Heart left ventricle (tissue), 16 donors: ENCODE measurements around the gene SH3GLB1. TPM values are rescaled to one million over a fixed set of nuclear protein-coding genes. Genes with fewer than 3 reads are reported as not detected.

Source experiments
- ATAC-seq, 4 donors: fragments of 200-7000 bp; cut with Tn5 transposase; one replicate each; pipeline ENCODE4 v1.9.1; 2020 to 2022; ENCODE audit warnings: moderate library complexity in 4 of 4, mild to moderate bottlenecking in 3 of 4, moderate number of reproducible peaks in 1 of 4
- DNase-seq, 5 donors: peaks; one replicate each; pipeline ENCODE4 v3.0.0-alpha.2; 2020
- H3K27ac ChIP-seq, 12 donors: fragments of 200-600 bp; sonication (generic) in 4 of 12; one replicate each; pipeline versions ENCODE4 v1.5.0 to v1.8.0; 2016 to 2022; ENCODE audit warnings: mild to moderate bottlenecking in 2 of 12
- H3K27me3 ChIP-seq, 9 donors: fragments of 200-600 bp; sonication (generic) in 2 of 9; one replicate each; pipeline versions ENCODE4 v1.5.1 to v1.8.0; 2016 to 2022; ENCODE audit warnings: mild to moderate bottlenecking in 3 of 9
- H3K36me3 ChIP-seq, 9 donors: fragments of 200-600 bp; sonication (generic) in 2 of 9; one replicate each; pipeline versions ENCODE4 v1.5.0 to v1.8.0; 2018 to 2022; ENCODE audit warnings: mild to moderate bottlenecking in 2 of 9
- H3K4me1 ChIP-seq, 12 donors: fragments of 200-600 bp; sonication (generic) in 4 of 12; one replicate each; pipeline versions ENCODE4 v1.5.0 to v1.8.0; 2016 to 2022; ENCODE audit warnings: mild to moderate bottlenecking in 3 of 12
- H3K4me3 ChIP-seq, 12 donors: fragments of 200-600 bp; sonication (generic) in 4 of 12; one replicate each; pipeline versions ENCODE4 v1.5.0 to v1.8.0; 2017 to 2022; ENCODE audit warnings: mild to moderate bottlenecking in 9 of 12, moderate library complexity in 4 of 12
- H3K9me3 ChIP-seq, 12 donors: fragments of 200-600 bp; sonication (generic) in 4 of 12; one replicate each; pipeline versions ENCODE4 v1.5.0 to v1.8.0; 2016 to 2022; ENCODE audit warnings: mild to moderate bottlenecking in 1 of 12
- CTCF ChIP-seq, 12 donors: fragments of 200-600 bp; sonication (generic) in 4 of 12; IDR thresholded peaks; one replicate each; pipeline versions ENCODE4 v1.5.0 to v1.8.0; 2018 to 2022; ENCODE audit warnings: antibody characterized with exemption in 12 of 12, mild to moderate bottlenecking in 5 of 12
- POLR2A ChIP-seq, 2 donors: fragments of 450-650 bp; IDR thresholded peaks; one replicate each; pipeline ENCODE4 v1.6.1; 2017; ENCODE audit warnings: antibody characterized with exemption in 2 of 2, mild to moderate bottlenecking in 2 of 2, moderate library complexity in 2 of 2
- WGBS, 4 donors: extraction: QIAGEN DNeasy Blood & Tissue Kit in 2 of 4; methylation state at CpG; one replicate each; pipeline versions ENCODE4 v1.1.5 to v1.1.7; 2013 to 2018; 5-methylcytosine and 5-hydroxymethylcytosine counted together
- intact Hi-C, 10 donors: fragments of 100-400 bp; cut with DNase I; formaldehyde crosslinking; loops; one replicate each; pipeline versions ENCODE4 v1.11.1 to v1.14.2; 2022
- polyA plus RNA-seq, 2 donors: library from polyadenylated mRNA; stranded (reverse); fragments of 200-250 nt; gene quantifications; one replicate each; pipeline ENCODE4 v1.2.3, GENCODE V29; 2013
- total RNA-seq, 9 donors: library from RNA; depleted of rRNA in 2 of 9; stranded (reverse); fragments of >200 nt in 2 of 9; fragmentation: NEBNext Ultra II Directional in 3 of 9; extraction: Animal tissue kit (Norgen Biotek cat#: 25700) in 3 of 9; gene quantifications; one replicate each; pipeline versions ENCODE4 v1.1.0 to v1.2.4, GENCODE V29; 2016 to 2023
- donor health status: ischemic (EF 13 %, LVEDD 7.1; RV severe dilation, severe dysfunction).
- donor health status: healthy with polysubstance abuse.
- donor health status: DM: no; HTN: yes; CAD: no.
- donor health status: DM: no; HTN: no; CAD: no.
- donor health status: ischemic (EF 25% LVEDD 6.9; RV normal size, moderate dysfunction).
- donor health status: ischemic (EF 25% LVEDD 5.7; RV mildly dilated, moderate dysfunction).
- donor health status: healthy.
- donor health status: DM: yes; HTN: yes; CAD: no.
- donor health status: ischemic (EF 35%, LVEDD 5.7; RV mildly dilated, moderate dysfunction).
- donor health status: nonischemic (EF 11% LVEDD 7.7; RV severe dilation, severe dysfunction).
- donor health status: DM: yes; HTN: yes; CAD: no.
- donor health status: PGD.
- donor health status: ischemic (EF 29% LVEDD 5.4; RV normal size, mild dysfunction).
- donor health status: nonischemic (EF 23%, LVEDD 6.1; RV moderate dilation, normal function).

The SH3GLB1 gene
- total and polyA plus RNA-seq, 11 donors = 26.3 to 203 (median 125) TPM

- H3K4me3 ChIP-seq = peak overlapping the region in 2 of 12 donors; percentile 11 to 18
- H3K4me1 ChIP-seq = peaks cover 0 to 42% (median 20%) of the 10 kb centered on the region in 12 donors
- H3K36me3 ChIP-seq = no peaks in the 10 kb centered on the region
- ATAC-seq (peak; percentile 79 to 95 (median 94)), DNase-seq (peak; percentile 71 to 85 (median 74))
- H3K27me3 ChIP-seq = no peaks in the 10 kb centered on the region
- peak overlapping the region; percentile 17 to 79 (median 44) for H3K27ac ChIP-seq
- intact Hi-C loops = loop anchor here in 1 of 10 donors (1.0 kb wide), 1 partner anchor 140 kb away; the partner anchor contains the start of genes HS2ST1 and SELENOF
- TF ChIP-seq POLR2A (IDR thresholded peaks at IDR 0.05) (no peak), CTCF (IDR thresholded peaks at IDR 0.05) (no peak)
- H3K9me3 ChIP-seq = no peaks in the 10 kb centered on the region
- 24 to 30% (median 29%) methylated on average over 11 of the region's 11 CpGs for WGBS, 4 donors
Measured at GRCh38 chr1:86774305-86775295, 70.2 kb downstream of the SH3GLB1 start.

DNA sequence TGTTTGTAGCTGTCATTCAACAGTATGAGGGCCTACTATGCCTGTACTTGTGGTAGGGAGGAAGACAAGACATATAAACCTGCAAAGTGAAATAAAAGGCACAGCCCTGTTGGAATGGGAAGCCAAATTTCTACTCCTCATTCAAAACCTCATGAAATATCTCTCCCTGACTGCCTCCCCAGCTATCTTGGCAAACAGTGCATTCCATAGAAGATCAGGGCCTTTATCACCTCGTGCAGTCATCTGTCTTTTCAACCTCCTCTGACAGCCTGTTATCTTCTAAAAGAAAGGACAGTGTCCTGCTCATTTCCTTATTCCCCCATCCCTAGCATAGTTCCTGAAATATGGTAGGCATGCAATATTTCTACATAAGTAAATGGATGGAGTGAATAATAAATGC, 71.0 kb downstream of the SH3GLB1 start:
- Histone ChIP-seq H3K4me3 (no peak overlapping the region), H3K27ac (peak overlapping the region in 3 of 12 donors; percentile 65 to 79 (median 69)), H3K4me1 (peaks cover 0 to 42% (median 20%) of the 10 kb centered on the region in 12 donors), H3K9me3 (no peaks in the 10 kb centered on the region), H3K36me3 (no peaks in the 10 kb centered on the region), H3K27me3 (no peaks in the 10 kb centered on the region)
- TF ChIP-seq POLR2A (IDR thresholded peaks at IDR 0.05) (no peak), CTCF (IDR thresholded peaks at IDR 0.05) (no peak)
- ATAC-seq (no peak), DNase-seq (no peak)
- 33 to 50% (median 35%) methylated on average over 1 of the region's 1 CpG for WGBS, 4 donors
- intact Hi-C loops = no loop called here

DNA sequence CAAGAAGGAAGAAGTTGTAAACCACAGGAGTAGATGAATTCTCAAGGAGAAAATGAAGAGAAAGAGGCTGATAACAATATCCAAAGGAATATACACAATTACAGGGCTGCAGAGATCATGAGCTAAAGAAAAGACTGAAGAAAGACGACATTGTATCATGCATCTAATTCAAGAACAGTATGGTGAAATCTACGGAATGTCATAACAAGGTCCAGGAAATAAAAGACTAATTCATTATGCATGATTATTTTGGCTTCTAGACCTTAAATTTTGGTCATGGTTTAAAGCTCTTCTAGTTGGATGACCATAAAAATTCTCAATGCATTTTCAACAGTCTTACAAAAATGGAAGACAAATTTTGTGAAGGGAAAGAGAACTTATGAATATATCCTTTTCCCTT, 71.7 kb downstream of the SH3GLB1 start:
- no peaks in the 10 kb centered on the region for H3K9me3 ChIP-seq
- 87 to 94% (median 92%) methylated on average over 2 of the region's 2 CpGs for WGBS, 4 donors
- no peak for ATAC-seq
- no peak overlapping the region for H3K27ac ChIP-seq
- DNase-seq = no peak
- intact Hi-C loops = no loop called here
- no peaks in the 10 kb centered on the region for H3K36me3 ChIP-seq
- TF ChIP-seq POLR2A (IDR thresholded peaks at IDR 0.05) (no peak), CTCF (IDR thresholded peaks at IDR 0.05) (no peak)
- H3K27me3 ChIP-seq = no peaks in the 10 kb centered on the region
- H3K4me1 ChIP-seq = peaks cover 0 to 42% (median 20%) of the 10 kb centered on the region in 12 donors
- H3K4me3 ChIP-seq = no peak overlapping the region

DNA sequence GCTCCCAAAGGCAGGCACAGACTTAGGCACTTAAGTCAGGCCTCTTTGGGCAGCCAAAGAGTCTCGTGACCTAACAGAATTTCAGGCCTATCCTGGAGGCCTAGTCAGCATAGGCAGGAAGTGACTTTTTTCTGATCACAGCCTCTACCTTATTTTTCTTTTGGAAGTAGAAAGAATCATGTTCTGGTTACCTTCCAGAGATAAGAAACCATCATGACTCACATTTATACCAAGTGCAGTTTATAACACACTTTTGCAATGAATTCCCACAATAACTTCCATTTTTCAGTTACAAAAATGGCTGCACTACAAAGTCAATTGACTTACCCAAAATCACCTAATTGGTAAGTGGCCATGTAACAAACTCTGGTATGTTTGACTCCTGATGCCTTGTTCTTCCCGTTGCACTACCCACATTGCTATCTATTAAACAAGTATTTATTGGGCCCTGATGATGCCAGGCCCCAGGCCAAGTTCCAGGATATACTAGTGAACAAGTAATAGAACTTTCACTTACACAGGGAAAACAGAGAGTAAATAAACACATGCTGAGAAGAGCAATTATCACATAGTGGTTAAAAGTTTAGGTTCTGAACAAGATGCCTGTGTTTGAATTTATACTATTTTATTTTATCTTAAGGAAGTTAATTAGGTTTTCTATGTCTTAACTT, 74.3 kb downstream of the SH3GLB1 start:
- ATAC-seq (no peak), DNase-seq (no peak)
- TF ChIP-seq POLR2A (IDR thresholded peaks at IDR 0.05) (no peak), CTCF (IDR thresholded peaks at IDR 0.05) (no peak)
- no peaks in the 10 kb centered on the region for H3K27me3 ChIP-seq
- no peak overlapping the region for H3K4me3 ChIP-seq
- WGBS, 4 donors = 64 to 85% (median 76%) methylated on average over 2 of the region's 2 CpGs
- no peaks in the 10 kb centered on the region for H3K9me3 ChIP-seq
- intact Hi-C loops = no loop called here
- no peak overlapping the region for H3K27ac ChIP-seq
- H3K36me3 ChIP-seq = no peaks in the 10 kb centered on the region
- H3K4me1 ChIP-seq = peaks cover 0 to 31% (median 15%) of the 10 kb centered on the region in 12 donors
